Esophagus (tissue), 2 donors: ENCODE results near the gene STX17. TPM values are rescaled to one million over a fixed set of nuclear protein-coding genes. Genes with fewer than 3 reads are reported as not detected.

Experiments
- H3K27ac ChIP-seq, 2 donors: one replicate each; pipeline ENCODE4 v1.5.1; 2013; ENCODE audit warnings: low read depth in 2 of 2, mild to moderate bottlenecking in 2 of 2, inconsistent platforms in 1 of 2, low read length in 1 of 2, moderate library complexity in 1 of 2
- H3K27me3 ChIP-seq, 2 donors: one replicate each; pipeline ENCODE4 v1.6.1; 2013; ENCODE audit warnings: low read length in 2 of 2, control low read depth in 1 of 2, mild to moderate bottlenecking in 1 of 2; ENCODE audit not compliant: insufficient read depth in 2 of 2, control insufficient read depth in 1 of 2
- H3K36me3 ChIP-seq, 2 donors: one replicate each; pipeline ENCODE4 v1.6.1; 2013; ENCODE audit warnings: low read length in 1 of 2; ENCODE audit not compliant: control insufficient read depth in 2 of 2, insufficient read depth in 2 of 2
- H3K4me1 ChIP-seq, 2 donors: one replicate each; pipeline ENCODE4 v1.6.1; 2013; ENCODE audit warnings: low read length in 1 of 2; ENCODE audit not compliant: control insufficient read depth in 2 of 2, insufficient read depth in 2 of 2
- H3K4me3 ChIP-seq, 2 donors: one replicate each; pipeline ENCODE4 v1.5.1; 2013; ENCODE audit warnings: low read length in 2 of 2, mild to moderate bottlenecking in 2 of 2, low read depth in 1 of 2, moderate library complexity in 1 of 2
- H3K9me3 ChIP-seq, 2 donors: one replicate each; pipeline ENCODE4 v1.6.1; 2013; ENCODE audit warnings: mild to moderate bottlenecking in 2 of 2, low read depth in 1 of 2, low read length in 1 of 2, moderate library complexity in 1 of 2; ENCODE audit not compliant: control insufficient read depth in 2 of 2, insufficient read depth in 1 of 2
- WGBS, 2 donors: extraction: QIAGEN DNeasy Blood & Tissue Kit; methylation state at CpG; one replicate each; pipeline ENCODE4 v1.1.7; 2013; 5-methylcytosine and 5-hydroxymethylcytosine counted together
- polyA plus RNA-seq, 2 donors: library from polyadenylated mRNA; stranded (reverse); fragments of 200-250 nt; gene quantifications; one replicate each; pipeline ENCODE4 v1.2.3, GENCODE V29; 2013
- donor health status: healthy with polysubstance abuse.
- donor health status: Bipolar disorder and iron deficiency.

STX17 gene
- polyA plus RNA-seq, 2 donors, result 7.0 to 8.1 TPM

GRCh38 chr9:99922711-99923030, 16.2 kb downstream of the STX17 start:
- H3K4me3 ChIP-seq, result no peak overlapping the region
- H3K27ac ChIP-seq, result no peak overlapping the region
- H3K4me1 ChIP-seq, result no peaks in the 10 kb centered on the region
- no peaks in the 10 kb centered on the region for H3K27me3 ChIP-seq
- H3K9me3 ChIP-seq, result peaks cover 0 to 3% of the 10 kb centered on the region in 2 donors
- peaks cover 4 to 10% of the 10 kb centered on the region in 2 donors for H3K36me3 ChIP-seq

- H3K36me3 ChIP-seq, result peaks cover 0 to 5% of the 10 kb centered on the region in 2 donors
- WGBS, 2 donors, result 95 to 96% methylated on average over 4 of the region's 4 CpGs
- H3K4me1 ChIP-seq, result no peaks in the 10 kb centered on the region
- H3K4me3 ChIP-seq, result no peak overlapping the region
- H3K9me3 ChIP-seq, result peaks cover 0 to 3% of the 10 kb centered on the region in 2 donors
- no peaks in the 10 kb centered on the region for H3K27me3 ChIP-seq
- H3K27ac ChIP-seq, result no peak overlapping the region
These were observed 19.1 kb downstream of the STX17 start for GRCh38 chr9:99925541-99925940.

GRCh38 chr9:99929652-99930051, 23.2 kb downstream of the STX17 start:
- 96% methylated on average over 2 of the region's 2 CpGs for WGBS, 2 donors
- no peaks in the 10 kb centered on the region for H3K27me3 ChIP-seq
- no peak overlapping the region for H3K27ac ChIP-seq
- H3K36me3 ChIP-seq, result no peaks in the 10 kb centered on the region
- no peak overlapping the region for H3K4me3 ChIP-seq
- no peaks in the 10 kb centered on the region for H3K4me1 ChIP-seq
- H3K9me3 ChIP-seq, result no peaks in the 10 kb centered on the region

- H3K4me3 ChIP-seq, result no peak overlapping the region
- H3K36me3 ChIP-seq, result no peaks in the 10 kb centered on the region
- no peak overlapping the region for H3K27ac ChIP-seq
- WGBS, 2 donors, result 94 to 96% methylated on average over 6 of the region's 6 CpGs
- no peaks in the 10 kb centered on the region for H3K27me3 ChIP-seq
- H3K4me1 ChIP-seq, result no peaks in the 10 kb centered on the region
- no peaks in the 10 kb centered on the region for H3K9me3 ChIP-seq
These were observed 24.8 kb downstream of the STX17 start for GRCh38 chr9:99931155-99931840.

GRCh38 chr9:99936947-99937587, 30.6 kb downstream of the STX17 start:
- no peak overlapping the region for H3K27ac ChIP-seq
- no peaks in the 10 kb centered on the region for H3K4me1 ChIP-seq
- 96 to 98% methylated on average over 4 of the region's 4 CpGs for WGBS, 2 donors
- no peaks in the 10 kb centered on the region for H3K9me3 ChIP-seq
- no peak overlapping the region for H3K4me3 ChIP-seq
- H3K27me3 ChIP-seq, result no peaks in the 10 kb centered on the region
- H3K36me3 ChIP-seq, result no peaks in the 10 kb centered on the region

- no peaks in the 10 kb centered on the region for H3K36me3 ChIP-seq
- no peaks in the 10 kb centered on the region for H3K9me3 ChIP-seq
- H3K4me1 ChIP-seq, result no peaks in the 10 kb centered on the region
- H3K27ac ChIP-seq, result no peak overlapping the region
- no peak overlapping the region for H3K4me3 ChIP-seq
- no peaks in the 10 kb centered on the region for H3K27me3 ChIP-seq
- WGBS, 2 donors, result 59 to 64% methylated on average over 3 of the region's 3 CpGs
These were observed 40.9 kb downstream of the STX17 start for GRCh38 chr9:99947395-99947794.

- 95 to 98% methylated on average over 2 of the region's 2 CpGs for WGBS, 2 donors
- no peak overlapping the region for H3K27ac ChIP-seq
- no peaks in the 10 kb centered on the region for H3K4me1 ChIP-seq
- H3K27me3 ChIP-seq, result no peaks in the 10 kb centered on the region
- H3K9me3 ChIP-seq, result no peaks in the 10 kb centered on the region
- no peaks in the 10 kb centered on the region for H3K36me3 ChIP-seq
- H3K4me3 ChIP-seq, result no peak overlapping the region
These were observed 42.0 kb downstream of the STX17 start for GRCh38 chr9:99948482-99948881.

GRCh38 chr9:99948896-99949295, 42.4 kb downstream of the STX17 start:
- Histone ChIP-seq H3K4me1 (no peaks in the 10 kb centered on the region), H3K27me3 (no peaks in the 10 kb centered on the region), H3K27ac (no peak overlapping the region), H3K9me3 (no peaks in the 10 kb centered on the region), H3K36me3 (no peaks in the 10 kb centered on the region), H3K4me3 (no peak overlapping the region)

GRCh38 chr9:99953861-99954507, 47.5 kb downstream of the STX17 start:
- WGBS, 2 donors, result 75 to 79% methylated on average over 3 of the region's 3 CpGs
- Histone ChIP-seq H3K4me1 (no peaks in the 10 kb centered on the region), H3K27me3 (no peaks in the 10 kb centered on the region), H3K9me3 (no peaks in the 10 kb centered on the region), H3K4me3 (no peak overlapping the region), H3K36me3 (no peaks in the 10 kb centered on the region), H3K27ac (no peak overlapping the region)

GRCh38 chr9:99954819-99955218, 48.4 kb downstream of the STX17 start:
- no peak overlapping the region for H3K27ac ChIP-seq
- H3K27me3 ChIP-seq, result no peaks in the 10 kb centered on the region
- H3K4me3 ChIP-seq, result no peak overlapping the region
- no peaks in the 10 kb centered on the region for H3K9me3 ChIP-seq
- WGBS, 2 donors, result 70 to 74% methylated on average over 1 of the region's 1 CpG
- H3K36me3 ChIP-seq, result no peaks in the 10 kb centered on the region
- no peaks in the 10 kb centered on the region for H3K4me1 ChIP-seq
